A549 (cell line): ENCODE data around the gene HLCS. TPM values are rescaled to one million over a fixed set of nuclear protein-coding genes. Genes with fewer than 3 reads are reported as not detected.
A peak's percentile ranks its signal among the peaks of the same experiment; 100 is the strongest.

ENCODE experiments used
- ATAC-seq, 2 experiments: fragments of 200-7000 bp in 1 of 2; fragments of >200 bp in 1 of 2; cut with Nextera tagmentation in 1 of 2; cut with Tn5 transposase in 1 of 2; 3 replicates each; pipeline versions ENCODE4 v1.8.0 to v1.9.1; 2018 to 2020; ENCODE audit warnings: mild to moderate bottlenecking in 1 of 2, moderate library complexity in 1 of 2
- CTCF ChIA-PET: fragments of 300-600 bp; sonication (Branson Sonifier 250); formaldehyde crosslinking; extraction: SDS; loops from one replicate; lab custom pipeline; 2021; ENCODE audit warnings: antibody characterized with exemption, inconsistent platforms; lab: Yijun Ruan, JAX
- POLR2A ChIA-PET: fragments of 350-600 bp; formaldehyde crosslinking; extraction: SDS; loops from one replicate; lab custom pipeline; 2021; ENCODE audit warnings: antibody characterized with exemption, inconsistent platforms; lab: Yijun Ruan, JAX
- DNase-seq, 2 experiments: peaks; one replicate each; pipeline versions ENCODE4 v3.0.0 to v3.0.0-alpha.2; 2011 to 2016; ENCODE audit warnings: low read depth in 1 of 2, low spot score in 1 of 2
- FAIRE-seq: peaks from 2 replicates; lab custom pipeline; 2011; peaks lifted over from hg19 to GRCh38; lab: Jason Lieb, UNC
- H3K27ac ChIP-seq, 2 experiments: fragments of >200 bp; sonication (Bioruptor Twin); formaldehyde crosslinking; 3 replicates each; pipeline ENCODE4 v1.5.1; 2016 to 2017
- H3K4me1 ChIP-seq: fragments of >200 bp; sonication (Bioruptor Twin); formaldehyde crosslinking; 3 replicates; pipeline ENCODE4 v1.6.1; 2016
- H3K4me2 ChIP-seq: fragments of >200 bp; sonication (Bioruptor Twin); formaldehyde crosslinking; 3 replicates; pipeline ENCODE4 v1.6.1; 2016
- H3K4me3 ChIP-seq: fragments of >200 bp; sonication (Bioruptor Twin); formaldehyde crosslinking; 3 replicates; pipeline ENCODE4 v1.5.1; 2016
- H3K9me3 ChIP-seq: fragments of >200 bp; sonication (Bioruptor Twin); formaldehyde crosslinking; 3 replicates; pipeline ENCODE4 v1.6.1; 2016
- BHLHE40 ChIP-seq: IDR thresholded peaks from 2 replicates; pipeline ENCODE4 v1.6.1; 2012; ENCODE audit warnings: low read depth, low read length, inconsistent platforms
- CBX2 ChIP-seq: fragments of 200-600 bp; sonication (generic); IDR thresholded peaks from 2 replicates; pipeline ENCODE4 v1.6.1; 2016; ENCODE audit warnings: low read depth, mild to moderate bottlenecking, borderline replicate concordance
- CBX8 ChIP-seq: fragments of 200-600 bp; sonication (generic); IDR thresholded peaks from 2 replicates; pipeline ENCODE4 v1.6.1; 2016
- CEBPB ChIP-seq, 2 experiments: fragments of >200 bp in 1 of 2; sonication (Bioruptor Twin) in 1 of 2; formaldehyde crosslinking in 1 of 2; IDR thresholded peaks; 2 replicates each; pipeline ENCODE4 v1.6.1; 2012 to 2016
- CHD2 ChIP-seq: fragments of 150-350 bp; IDR thresholded peaks from 2 replicates; pipeline ENCODE4 v1.6.1; 2014; ENCODE audit warnings: low read length; ENCODE audit not compliant: partially characterized antibody
- EHF ChIP-seq: fragments of 250-450 bp; sonication (Bioruptor Pico); IDR thresholded peaks from 2 replicates; pipeline ENCODE4 v1.5.0; 2020; ENCODE audit warnings: mild to moderate bottlenecking
- FOSB ChIP-seq: fragments of 250-450 bp; sonication (Bioruptor Pico); IDR thresholded peaks from 2 replicates; pipeline ENCODE4 v1.5.0; 2020; ENCODE audit warnings: mild to moderate bottlenecking, moderate library complexity
- HDAC2 ChIP-seq: fragments of 200-600 bp; sonication (generic); IDR thresholded peaks from 2 replicates; pipeline ENCODE4 v1.6.1; 2016
- HOXB5 ChIP-seq: fragments of 250-450 bp; sonication (Bioruptor Pico); IDR thresholded peaks from 2 replicates; pipeline ENCODE4 v1.5.0; 2020; ENCODE audit warnings: mild to moderate bottlenecking, moderate library complexity
- JUN ChIP-seq, 2 experiments: fragments of >200 bp; sonication (Bioruptor Twin); formaldehyde crosslinking; IDR thresholded peaks; 2 replicates in 1 of 2; 3 replicates in 1 of 2; pipeline ENCODE4 v1.6.1; 2016 to 2017
- POLR2AphosphoS2 ChIP-seq: conservative IDR thresholded peaks from 2 replicates; pipeline ENCODE4 v1.6.1; 2012; ENCODE audit warnings: low read length, improper control_type of control experiment, inconsistent platforms
- RAD21 ChIP-seq, 2 experiments: fragments of >200 bp in 1 of 2; sonication (Bioruptor Twin) in 1 of 2; formaldehyde crosslinking in 1 of 2; IDR thresholded peaks in 1 of 2; conservative IDR thresholded peaks in 1 of 2; 2 replicates in 1 of 2; 3 replicates in 1 of 2; pipeline ENCODE4 v1.6.1; 2012 to 2018; ENCODE audit warnings: inconsistent platforms in 1 of 2
- RFX5 ChIP-seq: fragments of 450-650 bp; IDR thresholded peaks from 2 replicates; pipeline ENCODE4 v1.7.1; 2014; ENCODE audit warnings: antibody characterized with exemption, mild to moderate bottlenecking, moderate library complexity
- TP53 ChIP-seq: fragments of 250-450 bp; sonication (Bioruptor Pico); IDR thresholded peaks from 2 replicates; pipeline ENCODE4 v1.5.0; 2021; ENCODE audit warnings: mild to moderate bottlenecking, moderate library complexity
- ZFP36 ChIP-seq: fragments of 450-650 bp; IDR thresholded peaks from 2 replicates; pipeline ENCODE4 v1.6.1; 2014; ENCODE audit warnings: borderline replicate concordance; ENCODE audit not compliant: partially characterized antibody
- ZSCAN20 ChIP-seq: fragments of 250-450 bp; sonication (Bioruptor Pico); IDR thresholded peaks from 2 replicates; pipeline ENCODE4 v1.8.0; 2022; ENCODE audit warnings: mild to moderate bottlenecking, moderate library complexity
- WGBS: methylation state at CpG from one replicate; pipeline ENCODE4 v1.1.6; 2017; ENCODE audit errors: missing lambda C conversion rate; 5-methylcytosine and 5-hydroxymethylcytosine counted together
- polyA plus RNA-seq, 4 experiments: library from polyadenylated mRNA; depleted of rRNA in 3 of 4; stranded (reverse); fragments of >200 nt; fragmentation: RNase III in 1 of 4; extraction: RNeasy Plus Mini Kit Qiagen cat#74134 plus additional on column Dnase treatment in 1 of 4; gene quantifications; 2 replicates in 3 of 4; 3 replicates in 1 of 4; pipeline ENCODE4 v1.2.3, GENCODE V29; 2011 to 2017
- TF ChIP-seq, protein P1 (sequence below): IDR thresholded peaks from 2 replicates; pipeline ENCODE4 v1.6.1; 2012; ENCODE audit warnings: low read depth, borderline replicate concordance
- TF ChIP-seq, protein P2 (sequence below): fragments of 450-650 bp; IDR thresholded peaks from 2 replicates; pipeline ENCODE4 v1.6.1; 2014; ENCODE audit warnings: antibody characterized with exemption
- TF ChIP-seq, protein P3 (sequence below): fragments of 250-450 bp; sonication (Bioruptor Pico); IDR thresholded peaks from 2 replicates; pipeline ENCODE4 v1.5.0; 2021; ENCODE audit warnings: mild to moderate bottlenecking, moderate library complexity, borderline replicate concordance
- TF ChIP-seq, protein P4 (sequence below): IDR thresholded peaks from 2 replicates; pipeline ENCODE4 v1.6.1; 2012
- TF ChIP-seq, protein P5 (sequence below): fragments of >200 bp; sonication (Bioruptor Twin); formaldehyde crosslinking; IDR thresholded peaks from 3 replicates; pipeline ENCODE4 v1.5.1; 2016

HLCS gene
- polyA plus RNA-seq, 2 of the 4 experiments (the other 2 are of a cell fraction) = 8.4 to 24.3 TPM

DNA sequence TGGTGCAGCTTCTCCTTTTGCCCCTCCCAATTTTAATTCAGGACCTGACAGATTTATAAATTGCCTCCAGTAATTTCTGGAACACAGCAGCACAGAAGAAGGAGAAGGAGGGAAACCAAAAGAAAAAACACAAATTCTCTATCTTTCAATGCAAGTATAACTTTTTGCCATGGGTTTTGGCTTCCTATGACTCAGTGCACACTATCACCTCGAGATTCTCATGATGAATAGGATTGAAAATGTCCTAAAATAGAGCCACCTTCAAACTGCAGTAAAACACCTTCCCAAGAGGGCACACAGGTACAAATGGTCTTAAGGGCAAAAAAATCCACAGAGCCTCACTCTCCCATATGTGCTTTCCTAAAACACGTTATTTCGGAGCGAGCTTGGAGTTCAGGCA lies 113.6 kb downstream of the HLCS start:
- Histone ChIP-seq H3K27ac (peak overlapping the region; percentile 23 to 68), H3K9me3 (no peaks in the 10 kb centered on the region)
- CTCF ChIA-PET = interaction anchor here (2.5 kb wide), 1 partner anchor 222 kb away, joined by 8 read pairs; no protein-coding TSS in a partner anchor
- TF ChIP-seq, protein P1, sequence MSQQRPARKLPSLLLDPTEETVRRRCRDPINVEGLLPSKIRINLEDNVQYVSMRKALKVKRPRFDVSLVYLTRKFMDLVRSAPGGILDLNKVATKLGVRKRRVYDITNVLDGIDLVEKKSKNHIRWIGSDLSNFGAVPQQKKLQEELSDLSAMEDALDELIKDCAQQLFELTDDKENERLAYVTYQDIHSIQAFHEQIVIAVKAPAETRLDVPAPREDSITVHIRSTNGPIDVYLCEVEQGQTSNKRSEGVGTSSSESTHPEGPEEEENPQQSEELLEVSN = no peak
- TF ChIP-seq RFX5 (no peak), BHLHE40 (no peak), CBX8 (no peak), HOXB5 (CRISPR knock-in tag) (no peak), TP53 (no peak)
- TF ChIP-seq, protein P2, sequence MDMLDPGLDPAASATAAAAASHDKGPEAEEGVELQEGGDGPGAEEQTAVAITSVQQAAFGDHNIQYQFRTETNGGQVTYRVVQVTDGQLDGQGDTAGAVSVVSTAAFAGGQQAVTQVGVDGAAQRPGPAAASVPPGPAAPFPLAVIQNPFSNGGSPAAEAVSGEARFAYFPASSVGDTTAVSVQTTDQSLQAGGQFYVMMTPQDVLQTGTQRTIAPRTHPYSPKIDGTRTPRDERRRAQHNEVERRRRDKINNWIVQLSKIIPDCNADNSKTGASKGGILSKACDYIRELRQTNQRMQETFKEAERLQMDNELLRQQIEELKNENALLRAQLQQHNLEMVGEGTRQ = no peak
- TF ChIP-seq, all 56 proteins: peak for 0
- H3K4me2 ChIP-seq = peak overlapping the region; percentile 16; the same call in 2 of the 3 replicates
- ATAC-seq (no peak), FAIRE-seq (no peak), DNase-seq (no peak)
- WGBS = 72% methylated on average over 4 of the region's 4 CpGs
- H3K4me1 ChIP-seq = peaks cover 56% of the 10 kb centered on the region
- POLR2A ChIA-PET = no interaction called here
- no peak overlapping the region for H3K4me3 ChIP-seq

DNA sequence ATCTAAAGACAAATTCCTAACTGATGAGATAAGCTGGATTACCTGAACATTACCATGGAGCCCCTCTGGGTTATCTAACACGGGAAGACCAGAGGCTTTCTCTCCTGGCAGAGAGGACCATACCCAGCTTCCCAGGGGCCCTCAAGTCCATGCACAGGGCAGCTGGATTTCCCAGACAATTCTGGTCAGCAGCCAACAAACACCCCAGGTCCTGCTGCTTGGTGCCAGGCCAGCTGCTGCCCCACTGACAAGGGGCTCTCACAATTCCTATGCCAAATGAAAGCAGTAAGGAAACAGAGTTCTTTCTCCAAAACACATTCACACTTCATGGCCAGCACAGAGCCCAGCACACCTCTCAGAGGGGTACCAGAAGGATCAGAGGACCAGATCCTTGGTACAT lies 114.2 kb downstream of the HLCS start:
- TF ChIP-seq ZFP36 = no peak
- WGBS = 57% methylated on average over 1 of the region's 1 CpG
- peak overlapping the region; percentile 23 to 68; a peak in 5 of 6 replicates for H3K27ac ChIP-seq
- H3K4me2 ChIP-seq = peak overlapping the region; percentile 12; the same call in 2 of the 3 replicates
- DNase-seq = no peak
- H3K4me1 ChIP-seq = peaks cover 56% of the 10 kb centered on the region
- ChIA-PET CTCF (interaction anchor here (2.5 kb wide), 1 partner anchor 222 kb away, joined by 8 read pairs; no protein-coding TSS in a partner anchor), POLR2A (no interaction called here)
- no peak for ATAC-seq
- H3K9me3 ChIP-seq = no peaks in the 10 kb centered on the region
- no peak for FAIRE-seq
- no peak overlapping the region for H3K4me3 ChIP-seq

DNA sequence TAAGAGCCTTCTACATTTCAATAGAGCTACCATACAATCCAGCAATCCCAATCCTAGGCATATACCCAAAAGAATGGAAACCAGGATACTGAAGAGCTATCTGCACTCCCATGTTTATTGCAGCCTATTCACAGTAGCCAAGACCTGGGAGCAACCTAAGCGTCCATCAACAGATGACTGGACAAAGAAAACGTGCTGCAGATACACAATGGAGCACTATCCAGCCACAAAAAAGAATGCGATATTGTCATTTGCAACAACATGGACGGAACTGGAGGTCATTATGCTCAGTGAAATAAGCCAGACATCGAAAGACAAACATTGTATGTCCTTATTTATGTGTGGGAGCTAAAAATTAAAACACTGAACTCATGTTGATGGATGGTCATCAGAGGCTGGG lies 115.3 kb downstream of the HLCS start:
- no peak for FAIRE-seq
- TF ChIP-seq CHD2 = no peak
- no peak for TF ChIP-seq POLR2AphosphoS2
- no peak for TF ChIP-seq EHF (CRISPR knock-in tag)
- TF ChIP-seq RAD21 (conservative IDR thresholded peaks at IDR 0.05 in 1 of 2, IDR thresholded peaks at IDR 0.05 in 1 of 2) = no peak
- Histone ChIP-seq H3K4me3 (no peak overlapping the region), H3K9me3 (no peaks in the 10 kb centered on the region), H3K4me1 (peaks cover 65% of the 10 kb centered on the region), H3K4me2 (no peak overlapping the region), H3K27ac (peak overlapping the region in 1 of 2 experiments; percentile 76; a peak in 3 of 6 replicates)
- no peak for DNase-seq
- POLR2A ChIA-PET = no interaction called here
- 90% methylated on average over 5 of the region's 5 CpGs for WGBS
- CTCF ChIA-PET = interaction anchor here (1.1 to 2.5 kb wide), 2 partner anchors 61 to 220 kb away, joined by 3 to 8 read pairs; no protein-coding TSS in a partner anchor
- ATAC-seq = no peak

DNA sequence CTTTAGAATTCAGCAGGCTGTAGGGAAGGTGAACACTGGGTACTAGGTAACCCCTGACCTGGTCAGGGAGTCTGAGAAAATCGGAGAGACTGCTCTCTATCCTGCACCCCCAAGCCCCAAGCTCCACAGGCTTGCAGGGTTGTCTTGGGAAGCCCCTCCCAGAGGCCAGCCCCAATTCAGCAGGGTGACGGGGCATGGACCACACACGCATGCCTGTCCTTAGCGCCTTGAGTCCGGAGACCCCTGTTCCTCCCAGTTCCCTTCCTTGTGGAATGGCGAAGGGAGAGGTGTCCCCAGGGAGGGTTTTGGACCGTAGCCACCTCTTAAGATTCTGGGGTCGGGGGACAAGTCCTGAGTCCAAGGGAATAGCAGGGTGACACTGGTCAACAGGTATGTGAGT lies 116.1 kb downstream of the HLCS start:
- Histone ChIP-seq H3K4me1 (peaks cover 66% of the 10 kb centered on the region), H3K9me3 (no peaks in the 10 kb centered on the region), H3K4me2 (no peak overlapping the region), H3K4me3 (no peak overlapping the region), H3K27ac (peak overlapping the region; percentile 43 to 76; a peak in 5 of 6 replicates)
- FAIRE-seq (no peak), DNase-seq (no peak), ATAC-seq (no peak)
- POLR2A ChIA-PET = interaction anchor here (1.9 kb wide), 1 partner anchor 10 kb away, joined by 4 read pairs; no protein-coding TSS in a partner anchor
- TF ChIP-seq ZSCAN20 (CRISPR knock-in tag) = no peak
- no peak for TF ChIP-seq CBX2
- no peak for TF ChIP-seq CEBPB (IDR thresholded peaks at IDR 0.05)
- no peak for TF ChIP-seq JUN (IDR thresholded peaks at IDR 0.05)
- no peak for TF ChIP-seq CHD2
- no peak for TF ChIP-seq HDAC2
- TF ChIP-seq FOSB (CRISPR knock-in tag) = no peak
- TF ChIP-seq, protein P3, sequence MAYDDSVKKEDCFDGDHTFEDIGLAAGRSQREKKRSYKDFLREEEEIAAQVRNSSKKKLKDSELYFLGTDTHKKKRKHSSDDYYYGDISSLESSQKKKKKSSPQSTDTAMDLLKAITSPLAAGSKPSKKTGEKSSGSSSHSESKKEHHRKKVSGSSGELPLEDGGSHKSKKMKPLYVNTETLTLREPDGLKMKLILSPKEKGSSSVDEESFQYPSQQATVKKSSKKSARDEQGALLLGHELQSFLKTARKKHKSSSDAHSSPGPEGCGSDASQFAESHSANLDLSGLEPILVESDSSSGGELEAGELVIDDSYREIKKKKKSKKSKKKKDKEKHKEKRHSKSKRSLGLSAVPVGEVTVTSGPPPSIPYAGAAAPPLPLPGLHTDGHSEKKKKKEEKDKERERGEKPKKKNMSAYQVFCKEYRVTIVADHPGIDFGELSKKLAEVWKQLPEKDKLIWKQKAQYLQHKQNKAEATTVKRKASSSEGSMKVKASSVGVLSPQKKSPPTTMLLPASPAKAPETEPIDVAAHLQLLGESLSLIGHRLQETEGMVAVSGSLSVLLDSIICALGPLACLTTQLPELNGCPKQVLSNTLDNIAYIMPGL (CRISPR knock-in tag) = no peak
- TF ChIP-seq, protein P4, sequence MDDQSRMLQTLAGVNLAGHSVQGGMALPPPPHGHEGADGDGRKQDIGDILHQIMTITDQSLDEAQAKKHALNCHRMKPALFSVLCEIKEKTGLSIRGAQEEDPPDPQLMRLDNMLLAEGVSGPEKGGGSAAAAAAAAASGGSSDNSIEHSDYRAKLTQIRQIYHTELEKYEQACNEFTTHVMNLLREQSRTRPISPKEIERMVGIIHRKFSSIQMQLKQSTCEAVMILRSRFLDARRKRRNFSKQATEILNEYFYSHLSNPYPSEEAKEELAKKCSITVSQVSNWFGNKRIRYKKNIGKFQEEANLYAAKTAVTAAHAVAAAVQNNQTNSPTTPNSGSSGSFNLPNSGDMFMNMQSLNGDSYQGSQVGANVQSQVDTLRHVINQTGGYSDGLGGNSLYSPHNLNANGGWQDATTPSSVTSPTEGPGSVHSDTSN = no peak
- TF ChIP-seq, protein P5, sequence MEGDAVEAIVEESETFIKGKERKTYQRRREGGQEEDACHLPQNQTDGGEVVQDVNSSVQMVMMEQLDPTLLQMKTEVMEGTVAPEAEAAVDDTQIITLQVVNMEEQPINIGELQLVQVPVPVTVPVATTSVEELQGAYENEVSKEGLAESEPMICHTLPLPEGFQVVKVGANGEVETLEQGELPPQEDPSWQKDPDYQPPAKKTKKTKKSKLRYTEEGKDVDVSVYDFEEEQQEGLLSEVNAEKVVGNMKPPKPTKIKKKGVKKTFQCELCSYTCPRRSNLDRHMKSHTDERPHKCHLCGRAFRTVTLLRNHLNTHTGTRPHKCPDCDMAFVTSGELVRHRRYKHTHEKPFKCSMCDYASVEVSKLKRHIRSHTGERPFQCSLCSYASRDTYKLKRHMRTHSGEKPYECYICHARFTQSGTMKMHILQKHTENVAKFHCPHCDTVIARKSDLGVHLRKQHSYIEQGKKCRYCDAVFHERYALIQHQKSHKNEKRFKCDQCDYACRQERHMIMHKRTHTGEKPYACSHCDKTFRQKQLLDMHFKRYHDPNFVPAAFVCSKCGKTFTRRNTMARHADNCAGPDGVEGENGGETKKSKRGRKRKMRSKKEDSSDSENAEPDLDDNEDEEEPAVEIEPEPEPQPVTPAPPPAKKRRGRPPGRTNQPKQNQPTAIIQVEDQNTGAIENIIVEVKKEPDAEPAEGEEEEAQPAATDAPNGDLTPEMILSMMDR = no peak
- TF ChIP-seq EHF (CRISPR knock-in tag) = no peak
- WGBS = 93% methylated on average over 3 of the region's 8 CpGs
- CTCF ChIA-PET = interaction anchor here (1.1 to 2.5 kb wide), 2 partner anchors 61 to 220 kb away, joined by 3 to 8 read pairs; no protein-coding TSS in a partner anchor
